GM21825 (cell line): ENCODE results near the gene GPC6.
"Not testable (repeated sequence)": the region's sequence is repeated elsewhere in the genome, so short reads cannot be mapped to it uniquely, and the experiment has no call there.

Source experiments
- ATAC-seq: cut with Tn5 transposase; IDR thresholded peaks from one replicate; pipeline ENCODE4 v1.9.1; 2021; ENCODE audit warnings: mild to moderate bottlenecking, moderate library complexity; ENCODE audit not compliant: unreplicated experiment

The GPC6 gene

GRCh38 chr13:93318534-93319254 lies 92.1 kb downstream of the GPC6 start:
- ATAC-seq = no peak

- no peak for ATAC-seq
Measured at GRCh38 chr13:93320942-93321341, 94.3 kb downstream of the GPC6 start.

GRCh38 chr13:93323880-93324279 lies 97.3 kb downstream of the GPC6 start:
- not testable (repeated sequence) for ATAC-seq

- ATAC-seq = no peak
Measured at GRCh38 chr13:93325303-93326233, 99.0 kb downstream of the GPC6 start.

GRCh38 chr13:93326234-93326811 lies 99.7 kb downstream of the GPC6 start:
- ATAC-seq = no peak

- ATAC-seq = no peak
Measured at GRCh38 chr13:93328943-93329342, 102.3 kb downstream of the GPC6 start.

- no peak for ATAC-seq
Measured at GRCh38 chr13:93336728-93337127, 110.1 kb downstream of the GPC6 start.

GRCh38 chr13:93338030-93338429 lies 111.4 kb downstream of the GPC6 start:
- no peak for ATAC-seq

- no peak for ATAC-seq
Measured at GRCh38 chr13:93338906-93339305, 112.3 kb downstream of the GPC6 start.

- ATAC-seq = no peak
Measured at GRCh38 chr13:93339550-93339949, 112.9 kb downstream of the GPC6 start.

- ATAC-seq = no peak
Measured at GRCh38 chr13:93341517-93341916, 114.9 kb downstream of the GPC6 start.

- no peak for ATAC-seq
Measured at GRCh38 chr13:93343097-93343496, 116.5 kb downstream of the GPC6 start.

- no peak for ATAC-seq
Measured at GRCh38 chr13:93344048-93344705, 117.6 kb downstream of the GPC6 start.

GRCh38 chr13:93345024-93345423 lies 118.4 kb downstream of the GPC6 start:
- no peak for ATAC-seq

GRCh38 chr13:93345770-93346169 lies 119.2 kb downstream of the GPC6 start:
- ATAC-seq = no peak

- ATAC-seq = no peak
Measured at GRCh38 chr13:93352616-93353015, 126.0 kb downstream of the GPC6 start.

GRCh38 chr13:93355094-93355493 lies 128.5 kb downstream of the GPC6 start:
- ATAC-seq = no peak

GRCh38 chr13:93356469-93356868 lies 129.9 kb downstream of the GPC6 start:
- no peak for ATAC-seq

- no peak for ATAC-seq
Measured at GRCh38 chr13:93360021-93360420, 133.4 kb downstream of the GPC6 start.

- no peak for ATAC-seq
Measured at GRCh38 chr13:93361703-93362102, 135.1 kb downstream of the GPC6 start.

GRCh38 chr13:93364166-93364565 lies 137.6 kb downstream of the GPC6 start:
- no peak for ATAC-seq
